Measurements from ENCODE around the gene FAM131A. TPM values are rescaled to one million over a fixed set of nuclear protein-coding genes. Genes with fewer than 3 reads are reported as not detected.
"Not testable (repeated sequence)": the region's sequence is repeated elsewhere in the genome, so short reads cannot be mapped to it uniquely, and the experiment has no call there.

The FAM131A gene
- polyA plus RNA-seq, 4 donors, result 9.7 to 15.8 (median 13.0) TPM

DNA sequence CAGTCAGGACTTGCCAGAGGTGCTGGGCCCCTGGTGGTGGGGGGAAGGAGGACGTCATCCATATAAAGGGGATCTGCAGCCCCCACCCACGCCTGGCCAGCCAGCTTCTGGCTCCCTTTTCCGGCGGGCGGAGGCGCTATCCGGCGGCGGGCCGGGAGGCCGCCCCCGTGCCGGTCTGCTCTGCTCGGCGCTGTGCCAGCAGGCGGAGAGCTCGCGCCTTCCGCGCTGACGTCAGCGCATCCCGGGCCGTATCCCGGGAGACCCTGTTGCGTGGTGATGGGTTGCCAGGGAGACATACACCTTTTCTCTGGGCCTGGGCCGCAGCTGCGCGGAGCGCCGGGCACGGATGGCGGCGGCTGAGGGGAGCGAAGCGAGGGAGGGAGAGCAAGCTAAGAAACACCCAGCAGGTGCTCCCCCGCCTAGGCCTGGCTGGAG, 1.1 kb downstream of the FAM131A start:
- DNase-seq (ENCODE audit: low read depth in 4 of 4, low spot score in 2 of 4), result no peak

DNA sequence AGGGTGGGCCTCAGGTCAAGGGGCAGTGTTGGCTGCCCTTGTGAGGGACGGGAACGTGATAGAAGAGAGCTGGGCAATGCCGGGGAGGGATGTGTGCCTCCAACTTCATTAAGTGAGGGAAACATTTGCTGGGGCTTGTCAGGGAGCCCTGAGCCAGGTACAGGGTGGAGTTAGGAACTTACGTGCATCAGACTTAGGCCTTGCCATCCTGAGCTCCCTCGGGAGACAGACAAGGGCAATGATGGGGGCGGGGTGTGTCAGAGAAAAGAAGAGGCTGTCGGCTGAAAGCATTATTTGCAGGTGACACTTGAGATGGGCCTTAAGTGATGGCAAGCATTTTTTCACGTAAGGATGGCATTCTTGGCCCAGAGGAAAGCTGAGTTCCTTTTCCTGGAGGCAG, 1.6 kb downstream of the FAM131A start:
- DNase-seq (ENCODE audit: low read depth in 4 of 4, low spot score in 2 of 4), result no peak

DNA sequence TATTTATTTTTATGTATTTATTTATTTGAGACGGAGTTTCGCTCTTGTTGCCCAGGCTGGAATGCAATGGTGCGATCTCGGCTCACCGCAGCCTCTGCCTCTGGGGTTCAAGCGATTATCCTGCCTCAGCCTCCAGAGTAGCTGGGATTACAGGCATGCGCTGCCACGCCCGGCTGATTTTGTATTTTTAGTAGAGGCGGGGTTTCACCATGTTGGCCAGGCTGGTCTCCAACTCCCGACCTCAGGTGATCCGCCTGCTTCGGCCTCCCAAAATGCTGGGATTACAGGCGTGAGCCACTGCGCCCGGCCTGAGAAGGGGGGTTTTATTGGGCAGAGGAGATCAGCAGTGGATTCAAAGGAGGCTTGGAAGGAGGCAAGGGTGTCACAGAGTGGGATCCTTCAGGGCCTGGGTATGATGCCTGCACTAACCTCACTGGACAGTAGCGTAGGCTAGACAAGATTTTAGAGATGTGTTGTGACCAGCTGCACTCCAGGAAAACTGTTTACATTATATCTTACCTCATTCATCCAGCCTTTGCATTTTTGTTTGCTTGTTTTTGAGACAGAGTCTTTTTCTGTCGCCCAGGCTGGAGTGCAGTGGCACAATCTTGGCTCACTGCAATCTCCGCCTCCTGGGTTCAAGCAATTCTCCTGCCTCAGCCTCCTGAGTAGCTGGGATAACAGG, 2.2 kb downstream of the FAM131A start:
- DNase-seq (ENCODE audit: low read depth in 4 of 4, low spot score in 2 of 4), result not testable (repeated sequence)

DNA sequence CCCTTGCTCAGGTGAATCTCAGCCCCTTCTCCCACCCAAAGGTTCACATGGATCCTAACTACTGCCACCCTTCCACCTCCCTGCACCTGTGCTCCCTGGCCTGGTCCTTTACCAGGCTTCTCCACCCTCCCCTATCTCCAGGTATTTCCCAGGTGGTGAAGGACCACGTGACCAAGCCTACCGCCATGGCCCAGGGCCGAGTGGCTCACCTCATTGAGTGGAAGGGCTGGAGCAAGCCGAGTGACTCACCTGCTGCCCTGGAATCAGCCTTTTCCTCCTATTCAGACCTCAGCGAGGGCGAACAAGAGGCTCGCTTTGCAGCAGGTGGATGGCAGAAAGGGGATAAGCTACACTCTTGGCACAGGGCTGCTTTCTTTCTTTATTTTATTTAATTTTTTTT, 4.5 kb downstream of the FAM131A start:
- DNase-seq (ENCODE audit: low read depth in 4 of 4, low spot score in 2 of 4), result no peak

DNA sequence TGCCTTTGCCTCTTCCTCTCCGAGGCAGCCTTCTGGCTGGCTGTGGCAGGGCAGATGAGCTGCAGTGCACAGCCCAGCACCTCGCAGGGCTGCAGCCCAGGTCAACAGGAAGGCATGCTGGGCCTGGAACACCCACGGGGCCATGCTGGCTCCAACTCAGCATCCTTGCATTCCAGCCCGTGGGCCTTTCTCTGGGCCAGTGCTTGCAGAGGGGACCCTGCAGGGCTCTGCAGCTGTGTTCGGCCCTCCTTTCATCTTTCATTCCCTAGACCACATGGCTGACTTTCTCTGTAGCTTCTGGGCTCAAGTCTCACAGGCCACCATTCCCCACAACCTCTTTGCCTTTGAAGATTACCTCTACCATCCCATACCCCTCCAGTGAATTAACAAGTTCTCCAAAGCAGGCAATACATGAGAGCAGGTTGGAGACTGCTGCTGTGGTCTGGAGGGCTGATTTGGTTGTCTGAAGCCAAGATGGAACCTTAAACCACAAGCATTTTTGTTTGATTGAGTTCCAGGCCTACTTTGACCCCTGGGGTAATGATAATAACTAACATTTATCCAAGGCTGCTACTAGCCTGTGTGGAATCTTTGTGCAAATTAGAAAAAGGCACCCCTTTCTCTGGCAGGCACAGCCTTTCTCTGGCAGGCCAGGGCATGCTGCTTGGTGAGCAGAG, 5.9 kb downstream of the FAM131A start:
- DNase-seq (ENCODE audit: low read depth in 4 of 4, low spot score in 2 of 4), result no peak

DNA sequence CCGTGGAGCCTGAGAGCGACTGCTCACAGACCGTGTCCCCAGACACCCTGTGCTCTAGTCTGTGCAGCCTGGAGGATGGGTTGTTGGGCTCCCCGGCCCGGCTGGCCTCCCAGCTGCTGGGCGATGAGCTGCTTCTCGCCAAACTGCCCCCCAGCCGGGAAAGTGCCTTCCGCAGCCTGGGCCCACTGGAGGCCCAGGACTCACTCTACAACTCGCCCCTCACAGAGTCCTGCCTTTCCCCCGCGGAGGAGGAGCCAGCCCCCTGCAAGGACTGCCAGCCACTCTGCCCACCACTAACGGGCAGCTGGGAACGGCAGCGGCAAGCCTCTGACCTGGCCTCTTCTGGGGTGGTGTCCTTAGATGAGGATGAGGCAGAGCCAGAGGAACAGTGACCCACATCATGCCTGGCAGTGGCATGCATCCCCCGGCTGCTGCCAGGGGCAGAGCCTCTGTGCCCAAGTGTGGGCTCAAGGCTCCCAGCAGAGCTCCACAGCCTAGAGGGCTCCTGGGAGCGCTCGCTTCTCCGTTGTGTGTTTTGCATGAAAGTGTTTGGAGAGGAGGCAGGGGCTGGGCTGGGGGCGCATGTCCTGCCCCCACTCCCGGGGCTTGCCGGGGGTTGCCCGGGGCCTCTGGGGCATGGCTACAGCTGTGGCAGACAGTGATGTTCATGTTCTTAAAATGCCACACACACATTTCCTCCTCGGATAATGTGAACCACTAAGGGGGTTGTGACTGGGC, 7.3 kb downstream of the FAM131A start:
- no peak for DNase-seq (ENCODE audit: low read depth in 4 of 4, low spot score in 2 of 4)

DNA sequence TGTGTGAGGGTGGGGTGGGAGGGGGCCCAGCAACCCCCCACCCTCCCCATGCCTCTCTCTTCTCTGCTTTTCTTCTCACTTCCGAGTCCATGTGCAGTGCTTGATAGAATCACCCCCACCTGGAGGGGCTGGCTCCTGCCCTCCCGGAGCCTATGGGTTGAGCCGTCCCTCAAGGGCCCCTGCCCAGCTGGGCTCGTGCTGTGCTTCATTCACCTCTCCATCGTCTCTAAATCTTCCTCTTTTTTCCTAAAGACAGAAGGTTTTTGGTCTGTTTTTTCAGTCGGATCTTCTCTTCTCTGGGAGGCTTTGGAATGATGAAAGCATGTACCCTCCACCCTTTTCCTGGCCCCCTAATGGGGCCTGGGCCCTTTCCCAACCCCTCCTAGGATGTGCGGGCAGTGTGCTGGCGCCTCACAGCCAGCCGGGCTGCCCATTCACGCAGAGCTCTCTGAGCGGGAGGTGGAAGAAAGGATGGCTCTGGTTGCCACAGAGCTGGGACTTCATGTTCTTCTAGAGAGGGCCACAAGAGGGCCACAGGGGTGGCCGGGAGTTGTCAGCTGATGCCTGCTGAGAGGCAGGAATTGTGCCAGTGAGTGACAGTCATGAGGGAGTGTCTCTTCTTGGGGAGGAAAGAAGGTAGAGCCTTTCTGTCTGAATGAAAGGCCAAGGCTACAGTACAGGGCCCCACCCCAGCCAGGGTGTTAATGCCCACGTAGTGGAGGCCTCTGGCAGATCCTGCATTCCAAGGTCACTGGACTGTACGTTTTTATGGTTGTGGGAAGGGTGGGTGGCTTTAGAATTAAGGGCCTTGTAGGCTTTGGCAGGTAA, 8.1 kb downstream of the FAM131A start:
- peak in 1 of 4 donors; percentile 46 for DNase-seq (ENCODE audit: low read depth in 4 of 4, low spot score in 2 of 4)

DNA sequence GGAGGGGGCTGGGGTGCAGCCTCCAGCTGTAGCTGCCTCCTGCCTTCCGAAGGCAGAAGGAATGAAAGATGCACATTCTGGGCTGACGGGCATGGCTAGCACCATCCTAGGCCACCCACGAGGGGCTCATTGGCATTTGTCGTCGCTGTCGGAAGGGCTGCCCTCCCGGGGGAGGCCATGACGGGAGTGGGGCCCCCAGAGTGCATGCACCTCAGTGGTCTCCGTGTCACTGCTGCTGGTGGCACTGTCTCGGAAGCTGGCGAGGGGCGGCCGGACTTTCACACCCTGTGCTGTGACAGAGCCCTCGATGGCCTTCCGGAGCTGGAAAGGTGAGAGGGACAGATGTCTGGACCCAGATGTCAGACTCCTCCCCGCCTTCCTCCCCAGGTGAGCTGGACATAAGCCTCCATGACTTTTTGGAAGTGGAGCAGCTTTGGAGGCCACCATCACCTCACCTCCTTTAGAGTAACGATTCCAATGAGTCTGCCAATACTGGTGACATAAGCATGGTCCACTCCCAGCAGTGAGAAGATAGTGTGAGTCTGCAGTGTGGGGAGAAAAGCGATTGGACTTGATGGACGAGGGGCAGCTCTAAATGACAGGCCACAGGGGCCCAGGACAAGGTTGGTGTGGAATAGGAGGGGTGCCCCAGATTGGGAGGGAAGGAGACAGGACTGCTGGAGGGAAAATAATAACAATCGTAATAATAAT, 9.2 kb downstream of the FAM131A start:
- DNase-seq (ENCODE audit: low read depth in 4 of 4, low spot score in 2 of 4), result no peak

DNA sequence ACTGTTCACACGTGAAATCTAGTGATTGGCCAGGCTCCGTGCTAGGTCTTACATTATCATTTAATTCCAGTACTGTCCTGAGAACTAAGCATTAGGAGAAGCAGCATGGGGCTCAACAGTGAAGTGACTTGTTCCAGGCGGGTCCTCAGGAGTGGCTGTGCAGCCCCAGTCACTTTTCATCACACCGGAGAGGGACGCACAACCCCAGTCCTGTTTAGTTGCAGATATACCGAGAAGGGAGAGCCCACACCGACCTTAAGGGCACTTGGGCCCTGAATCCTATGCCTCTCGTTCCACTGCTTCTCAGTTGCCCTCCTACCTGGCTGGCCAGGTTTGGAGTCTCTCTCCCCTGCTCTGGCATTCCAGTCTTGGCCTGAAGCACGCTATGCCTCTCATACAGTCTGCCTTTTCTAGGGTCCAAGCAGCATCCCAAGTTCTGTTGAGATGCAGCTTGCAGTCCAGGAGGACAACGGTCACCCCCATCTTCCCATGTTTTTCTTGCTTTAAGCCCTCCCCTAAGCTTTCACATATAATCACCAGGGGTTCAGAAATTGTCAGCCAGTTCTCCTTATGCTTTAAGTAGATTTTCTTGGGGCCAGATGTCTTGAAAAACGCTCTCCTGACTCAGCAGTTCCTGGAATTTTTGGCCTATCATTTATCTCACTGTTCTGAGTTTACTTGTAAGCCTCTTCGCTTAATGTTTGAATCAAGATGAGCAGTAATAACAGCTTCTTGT, 10.1 kb downstream of the FAM131A start:
- DNase-seq (ENCODE audit: low read depth in 4 of 4, low spot score in 2 of 4), result no peak

DNA sequence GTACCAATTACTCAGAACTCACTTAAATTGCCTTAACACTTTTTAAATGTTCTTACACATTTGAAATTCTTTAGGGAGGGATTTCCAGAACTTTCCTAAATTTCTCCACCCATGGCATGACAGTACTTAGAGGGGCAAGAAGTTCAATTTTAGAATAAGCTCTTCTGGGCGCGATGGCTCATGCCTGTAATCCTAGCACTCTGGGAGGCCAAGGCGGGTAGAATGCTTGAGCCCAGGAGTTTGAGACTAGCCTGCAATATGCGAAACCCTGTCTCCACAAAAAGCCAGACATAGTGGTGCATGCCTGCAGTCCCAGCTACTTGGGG, 10.6 kb downstream of the FAM131A start:
- DNase-seq (ENCODE audit: low read depth in 4 of 4, low spot score in 2 of 4), result no peak

DNA sequence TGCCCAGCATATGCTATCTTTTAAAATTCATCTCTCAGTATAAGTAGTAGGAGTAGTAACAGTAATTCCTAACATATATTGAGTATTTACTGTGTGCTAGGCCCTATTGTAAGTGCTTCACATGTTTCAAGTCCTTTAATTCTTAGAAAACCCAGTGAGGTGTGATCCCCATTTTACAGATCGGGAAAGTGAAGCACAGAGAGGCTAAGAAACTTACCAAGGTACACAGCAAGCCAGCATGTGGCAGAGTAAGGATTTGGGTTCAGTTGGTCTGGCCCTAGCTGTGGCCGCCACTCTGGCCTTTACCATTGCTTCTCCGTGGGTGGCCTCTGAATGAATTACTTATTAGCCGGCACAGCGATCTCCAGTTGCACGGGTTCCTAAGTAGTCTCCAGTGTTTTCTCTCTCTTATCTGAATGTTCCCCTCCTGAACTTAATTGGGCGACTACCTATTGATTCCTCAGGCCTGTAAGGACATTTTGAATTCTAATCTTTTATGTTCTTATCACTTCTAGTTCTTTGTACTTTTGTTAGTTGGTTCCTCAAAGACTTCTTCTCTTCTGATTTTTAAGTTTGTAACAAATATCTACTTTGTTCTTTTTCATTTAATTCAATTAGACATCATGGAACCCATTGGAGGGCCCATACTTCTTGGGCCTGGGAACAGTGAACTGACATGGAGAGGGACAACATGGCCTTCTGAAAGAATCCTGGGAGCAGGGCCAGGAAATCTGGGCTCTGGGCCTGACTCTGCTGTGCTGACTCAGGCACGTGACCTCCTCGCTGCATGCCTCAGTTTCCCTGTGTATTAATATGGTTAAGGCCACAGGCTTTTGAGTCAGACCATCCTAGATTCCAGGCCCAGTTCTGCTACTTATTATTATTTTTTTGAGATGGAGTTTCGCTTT, 12.4 kb downstream of the FAM131A start:
- DNase-seq (ENCODE audit: low read depth in 4 of 4, low spot score in 2 of 4), result no peak

DNA sequence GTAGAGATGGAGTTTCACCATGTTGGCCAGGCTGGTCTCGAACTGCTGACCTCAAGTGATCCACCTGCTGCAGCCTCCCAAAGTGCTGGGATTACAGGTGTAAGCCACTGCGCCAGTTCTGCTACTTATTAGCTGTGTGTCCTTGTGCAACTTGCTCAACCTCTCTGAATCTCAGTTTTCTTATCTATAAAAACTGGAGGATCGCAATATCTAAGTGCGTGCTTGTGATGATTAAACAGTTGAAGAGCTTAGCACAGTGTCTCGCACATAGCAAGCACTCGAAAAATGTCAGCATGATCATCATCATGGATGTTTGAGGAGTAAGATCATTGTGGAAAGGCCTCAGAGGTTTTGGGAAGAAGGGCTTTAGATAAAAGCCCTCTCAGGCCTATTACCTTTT, 13.2 kb downstream of the FAM131A start:
- no peak for DNase-seq (ENCODE audit: low read depth in 4 of 4, low spot score in 2 of 4)

DNA sequence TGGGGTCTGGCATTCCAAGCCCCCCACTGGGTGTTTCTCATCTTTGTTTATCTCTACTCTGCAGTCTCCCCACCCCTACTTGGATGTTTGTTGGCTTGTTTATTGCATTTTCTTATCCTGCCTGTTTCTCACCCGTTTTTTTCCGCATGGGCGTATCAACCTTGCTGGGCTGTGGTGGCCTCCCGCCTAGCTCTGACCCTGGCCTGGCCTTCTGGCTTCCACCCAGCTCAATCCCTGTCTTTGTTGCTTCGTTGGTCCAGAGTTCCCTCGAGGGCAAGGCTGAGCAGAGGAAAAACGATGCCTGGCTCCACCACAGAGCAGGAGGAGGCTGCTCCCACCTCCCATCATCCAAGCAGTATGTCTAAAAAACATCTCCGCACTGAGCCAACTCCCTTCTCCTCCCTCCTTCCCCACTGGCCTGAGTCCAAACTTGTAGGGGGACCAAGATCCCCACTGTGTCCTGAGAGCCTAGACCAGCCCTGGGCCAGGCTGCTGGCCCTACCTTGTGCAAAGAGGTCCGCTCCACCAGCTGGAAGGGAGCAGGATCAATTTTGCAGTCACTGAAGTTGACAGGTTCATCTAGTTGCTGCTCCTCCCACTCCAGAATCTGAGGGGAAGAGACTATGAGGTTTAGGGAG, 14.2 kb downstream of the FAM131A start:
- no peak for DNase-seq (ENCODE audit: low read depth in 4 of 4, low spot score in 2 of 4)

DNA sequence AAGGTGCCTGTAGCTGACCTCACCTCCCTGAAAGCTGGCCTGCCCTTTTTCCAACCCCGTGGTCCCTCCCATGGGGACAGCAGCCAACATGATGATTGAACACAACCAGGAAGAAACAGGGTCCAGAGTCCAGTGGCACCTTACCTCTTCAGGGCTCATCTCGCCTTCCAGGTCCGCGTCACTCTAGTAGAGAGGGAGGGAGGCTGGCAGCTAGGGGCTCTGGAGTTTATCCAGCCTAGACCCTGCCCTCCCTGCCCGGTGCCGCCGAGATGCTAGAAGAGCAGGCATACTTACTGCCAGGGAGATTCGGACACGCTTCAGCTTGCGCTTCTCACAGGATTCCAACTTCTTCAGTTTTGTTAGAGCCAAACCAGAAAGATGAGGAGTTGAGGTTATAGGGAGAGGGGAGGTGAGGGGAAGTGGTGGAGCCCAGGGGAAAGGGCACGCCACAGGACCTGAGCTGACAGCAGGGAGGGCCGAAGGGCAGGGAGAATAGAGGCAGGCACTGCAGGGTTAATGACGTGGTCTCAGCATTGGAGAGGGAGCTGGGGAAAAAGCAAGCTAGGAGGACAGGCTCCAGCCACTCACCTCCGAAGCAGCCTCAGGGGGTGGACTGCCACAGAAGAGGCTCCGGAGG, 14.9 kb downstream of the FAM131A start:
- no peak for DNase-seq (ENCODE audit: low read depth in 4 of 4, low spot score in 2 of 4)

DNA sequence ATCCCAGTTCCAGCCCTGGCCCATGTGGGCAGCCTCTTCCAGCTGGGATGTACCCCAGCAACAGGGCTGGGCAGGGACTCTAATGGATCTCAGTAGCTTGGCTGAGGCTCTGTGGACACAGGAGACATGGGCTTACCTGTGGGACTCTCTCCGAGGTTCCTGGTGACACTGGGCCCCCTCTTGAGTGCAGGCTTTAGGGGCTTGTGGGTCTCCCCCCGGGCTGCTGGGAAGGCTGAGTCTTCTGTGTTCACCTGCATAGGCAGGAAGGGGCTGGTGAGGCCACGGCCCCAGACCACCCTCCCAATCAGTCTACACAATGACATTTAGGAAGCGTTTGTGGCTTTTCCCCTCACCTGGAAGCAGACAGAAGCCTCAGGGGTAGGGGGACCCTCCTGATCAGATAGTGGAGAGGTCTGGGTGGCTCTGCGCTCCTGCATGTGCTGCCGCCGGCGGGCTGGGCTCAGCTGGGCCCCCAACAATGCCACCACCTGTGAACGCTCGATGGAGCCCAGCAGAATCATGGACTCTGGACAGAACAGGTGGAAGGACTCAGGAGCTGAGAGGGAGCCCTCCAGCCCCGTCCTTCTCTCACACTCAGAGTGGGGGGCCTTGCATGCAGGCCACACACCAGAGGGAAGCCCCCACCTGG, 15.6 kb downstream of the FAM131A start:
- no peak for DNase-seq (ENCODE audit: low read depth in 4 of 4, low spot score in 2 of 4)

DNA sequence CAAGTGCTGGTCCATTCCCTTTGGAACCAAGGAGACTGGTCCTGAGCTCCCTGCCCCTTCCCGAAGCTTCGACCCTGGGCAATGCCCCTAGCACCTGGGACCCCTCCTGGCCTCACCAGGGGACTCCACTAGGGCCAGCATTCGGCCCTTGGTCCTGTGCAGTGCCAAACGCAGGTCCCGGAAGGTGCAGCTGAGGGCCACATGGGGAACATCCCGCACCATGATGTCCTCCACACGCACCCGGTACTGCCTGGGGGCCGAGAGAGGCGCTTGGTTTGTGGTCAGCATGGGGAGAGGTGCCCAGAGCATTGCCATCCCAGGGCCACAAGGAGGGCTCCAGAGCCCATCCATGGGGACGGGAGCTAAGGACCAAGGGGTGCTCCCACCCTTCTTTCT, 16.1 kb downstream of the FAM131A start:
- DNase-seq (ENCODE audit: low read depth in 4 of 4, low spot score in 2 of 4), result no peak

DNA sequence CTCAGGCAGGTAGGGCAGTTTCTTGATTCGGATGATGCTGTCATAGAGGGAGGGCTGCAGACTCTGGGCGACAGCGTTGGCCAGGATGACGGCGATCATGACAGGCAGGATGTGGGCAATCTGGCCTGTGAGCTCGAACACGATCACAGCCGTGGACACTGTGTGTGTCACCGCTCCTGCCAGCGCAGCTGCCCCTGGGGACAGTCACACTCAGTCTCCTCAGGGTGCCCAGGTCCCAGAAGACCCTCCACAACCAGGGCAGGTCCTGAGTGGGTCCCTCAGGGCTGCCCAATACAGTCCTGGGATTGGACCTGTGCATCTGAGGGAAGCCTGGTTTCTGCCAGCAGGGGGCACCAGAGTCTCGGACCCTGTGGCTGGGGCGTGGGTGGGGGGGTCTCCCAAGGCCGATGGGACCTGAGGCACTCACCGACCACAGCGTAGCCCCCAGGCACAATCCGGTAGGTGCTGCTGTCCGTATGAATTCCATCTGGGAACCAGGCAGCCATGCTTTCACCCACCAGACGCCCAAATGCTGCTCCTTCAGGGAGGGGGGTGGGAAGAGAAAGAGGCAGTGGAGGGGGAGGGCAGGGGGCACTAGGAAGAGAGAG, 16.8 kb downstream of the FAM131A start:
- DNase-seq (ENCODE audit: low read depth in 4 of 4, low spot score in 2 of 4), result no peak

Data from left renal cortex interstitium (tissue), 4 donors.